Measurements from ENCODE around the gene ESCO1.
"Not testable (repeated sequence)": the region's sequence is repeated elsewhere in the genome, so short reads cannot be mapped to it uniquely, and the experiment has no call there.

The ESCO1 gene

GRCh38 chr18:21600526-21601410 lies at the start of gene ESCO1:
Gene ESCO1 (minus strand): TSS chr18:21600704. CDS start chr18:21574843, 25,861 bp downstream.
- DNase-seq (ENCODE audit: low spot score), result peak; percentile 95

- not testable (repeated sequence) for DNase-seq (ENCODE audit: low spot score)
Observed at GRCh38 chr18:21640375-21640774, 39.9 kb upstream of the ESCO1 start.

GRCh38 chr18:21638822-21639221 lies 38.3 kb upstream of the ESCO1 start:
- no peak for DNase-seq (ENCODE audit: low spot score)

GRCh38 chr18:21636769-21637168 lies 36.3 kb upstream of the ESCO1 start:
- no peak for DNase-seq (ENCODE audit: low spot score)

- DNase-seq (ENCODE audit: low spot score), result no peak
Observed at GRCh38 chr18:21634588-21635199, 34.2 kb upstream of the ESCO1 start.

- no peak for DNase-seq (ENCODE audit: low spot score)
Observed at GRCh38 chr18:21632393-21632792, 31.9 kb upstream of the ESCO1 start.

GRCh38 chr18:21629089-21629832 lies 28.8 kb upstream of the ESCO1 start:
- DNase-seq (ENCODE audit: low spot score), result no peak

GRCh38 chr18:21621640-21622039 lies 21.1 kb upstream of the ESCO1 start:
- not testable (repeated sequence) for DNase-seq (ENCODE audit: low spot score)

- peak; percentile 90 for DNase-seq (ENCODE audit: low spot score)
Observed at GRCh38 chr18:21612125-21613039, 11.9 kb upstream of the ESCO1 start, which contains the start of gene SNRPD1. Gene SNRPD1 (plus strand): TSS chr18:21612314. CDS start chr18:21612430, 116 bp downstream.

- not testable (repeated sequence) for DNase-seq (ENCODE audit: low spot score)
Observed at GRCh38 chr18:21611401-21612124, 11.1 kb upstream of the ESCO1 start.

- DNase-seq (ENCODE audit: low spot score), result no peak
Observed at GRCh38 chr18:21605213-21605612, 4.7 kb upstream of the ESCO1 start.

GRCh38 chr18:21604671-21605070 lies 4.2 kb upstream of the ESCO1 start:
- DNase-seq (ENCODE audit: low spot score), result no peak

GRCh38 chr18:21602299-21602587 lies 1.7 kb upstream of the ESCO1 start:
- DNase-seq (ENCODE audit: low spot score), result peak; percentile 52

- DNase-seq (ENCODE audit: low spot score), result no peak
Observed at GRCh38 chr18:21599585-21600525, 649 bp downstream of the ESCO1 start.

GRCh38 chr18:21598726-21599584 lies 1.5 kb downstream of the ESCO1 start:
- no peak for DNase-seq (ENCODE audit: low spot score)

GRCh38 chr18:21597620-21598019 lies 2.9 kb downstream of the ESCO1 start:
- DNase-seq (ENCODE audit: low spot score), result no peak

- DNase-seq (ENCODE audit: low spot score), result no peak
Observed at GRCh38 chr18:21593540-21594257, 6.8 kb downstream of the ESCO1 start.

- DNase-seq (ENCODE audit: low spot score), result not testable (repeated sequence)
Observed at GRCh38 chr18:21592361-21592760, 8.1 kb downstream of the ESCO1 start.

All from Ammon's horn (tissue), 1 donor.